ENCODE data around the gene KCNJ12.

Gene KCNJ12

DNA sequence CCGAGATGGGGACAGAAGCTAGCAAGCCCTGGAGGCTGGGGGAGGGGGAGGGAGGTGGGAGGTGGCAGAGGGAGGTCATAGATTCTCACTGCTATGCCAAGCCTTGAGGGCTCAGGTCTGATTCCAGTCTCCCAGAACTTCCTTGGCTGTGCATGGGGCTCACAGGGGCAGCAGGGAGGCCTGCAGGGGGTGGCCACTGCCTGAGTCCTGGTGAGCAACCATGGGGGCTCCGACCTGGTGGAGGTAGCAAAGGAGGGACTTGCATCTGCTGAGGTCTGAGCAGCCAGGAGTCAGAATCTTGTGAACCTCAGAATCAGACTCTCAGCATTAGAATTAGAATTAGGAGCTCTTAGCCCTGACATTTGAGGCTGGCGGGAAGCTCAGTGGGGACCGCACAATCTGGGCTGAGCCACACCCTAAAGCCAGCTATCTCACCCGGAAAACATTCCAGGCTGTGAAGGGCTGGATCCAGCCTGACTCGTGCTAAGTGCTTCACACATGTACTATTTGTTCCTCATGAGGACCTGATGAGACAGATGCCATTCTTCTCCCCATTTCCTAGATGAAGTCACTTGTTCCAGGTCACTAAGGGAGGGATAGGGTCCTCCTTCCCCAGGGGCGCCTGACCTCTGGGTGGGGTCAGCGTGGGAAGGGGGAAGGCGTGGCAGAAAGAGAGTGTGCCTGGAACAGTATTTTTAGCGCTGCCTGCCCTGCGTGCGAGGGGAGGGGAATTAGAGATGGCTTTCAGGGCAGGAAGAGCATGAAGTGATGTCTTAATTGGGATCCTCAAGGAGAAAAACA lies 17.3 kb upstream of the KCNJ12 start:
- TF ChIP-seq, protein P1, sequence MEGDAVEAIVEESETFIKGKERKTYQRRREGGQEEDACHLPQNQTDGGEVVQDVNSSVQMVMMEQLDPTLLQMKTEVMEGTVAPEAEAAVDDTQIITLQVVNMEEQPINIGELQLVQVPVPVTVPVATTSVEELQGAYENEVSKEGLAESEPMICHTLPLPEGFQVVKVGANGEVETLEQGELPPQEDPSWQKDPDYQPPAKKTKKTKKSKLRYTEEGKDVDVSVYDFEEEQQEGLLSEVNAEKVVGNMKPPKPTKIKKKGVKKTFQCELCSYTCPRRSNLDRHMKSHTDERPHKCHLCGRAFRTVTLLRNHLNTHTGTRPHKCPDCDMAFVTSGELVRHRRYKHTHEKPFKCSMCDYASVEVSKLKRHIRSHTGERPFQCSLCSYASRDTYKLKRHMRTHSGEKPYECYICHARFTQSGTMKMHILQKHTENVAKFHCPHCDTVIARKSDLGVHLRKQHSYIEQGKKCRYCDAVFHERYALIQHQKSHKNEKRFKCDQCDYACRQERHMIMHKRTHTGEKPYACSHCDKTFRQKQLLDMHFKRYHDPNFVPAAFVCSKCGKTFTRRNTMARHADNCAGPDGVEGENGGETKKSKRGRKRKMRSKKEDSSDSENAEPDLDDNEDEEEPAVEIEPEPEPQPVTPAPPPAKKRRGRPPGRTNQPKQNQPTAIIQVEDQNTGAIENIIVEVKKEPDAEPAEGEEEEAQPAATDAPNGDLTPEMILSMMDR (IDR thresholded peaks at IDR 0.05), result no peak

DNA sequence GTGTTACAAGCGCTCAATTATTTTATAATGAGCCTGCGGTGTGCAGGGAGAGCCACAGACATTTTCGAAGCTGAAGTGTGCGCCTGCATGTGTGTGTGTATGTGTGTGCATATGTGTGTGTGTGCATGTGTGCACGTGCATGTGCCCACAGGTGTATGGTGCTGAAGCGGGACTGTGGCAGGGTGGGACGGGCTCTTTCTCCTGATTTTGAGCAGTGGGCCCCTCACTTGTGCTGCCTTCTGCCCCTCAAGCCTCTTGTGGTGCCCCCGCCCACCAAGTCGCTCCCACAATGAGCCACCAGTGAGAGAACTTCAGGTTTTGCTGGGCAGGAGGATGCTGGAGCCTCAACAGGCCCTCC lies 16.7 kb upstream of the KCNJ12 start:
- TF ChIP-seq, protein P1 (IDR thresholded peaks at IDR 0.05), result no peak

DNA sequence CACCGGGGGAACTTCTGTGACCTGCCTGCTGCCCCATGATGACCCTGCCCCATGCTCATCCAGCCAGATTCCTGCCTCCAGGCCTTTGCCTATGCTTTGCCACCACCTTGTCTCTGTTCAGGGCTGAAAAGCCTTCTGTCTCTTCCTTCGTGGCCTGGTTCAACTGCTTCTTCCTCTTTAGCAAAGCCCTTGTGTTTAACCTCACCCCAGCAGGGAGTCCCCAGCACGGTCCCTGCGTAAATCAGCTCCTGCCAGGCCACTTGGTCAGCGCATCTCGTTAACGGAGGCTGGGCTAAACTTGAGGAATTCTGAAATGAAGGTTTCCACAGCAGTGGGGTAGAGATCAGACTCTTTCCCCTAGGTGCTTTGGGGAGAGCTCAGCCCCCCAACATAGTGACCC lies 16.1 kb upstream of the KCNJ12 start:
- TF ChIP-seq, protein P1 (IDR thresholded peaks at IDR 0.05), result no peak

DNA sequence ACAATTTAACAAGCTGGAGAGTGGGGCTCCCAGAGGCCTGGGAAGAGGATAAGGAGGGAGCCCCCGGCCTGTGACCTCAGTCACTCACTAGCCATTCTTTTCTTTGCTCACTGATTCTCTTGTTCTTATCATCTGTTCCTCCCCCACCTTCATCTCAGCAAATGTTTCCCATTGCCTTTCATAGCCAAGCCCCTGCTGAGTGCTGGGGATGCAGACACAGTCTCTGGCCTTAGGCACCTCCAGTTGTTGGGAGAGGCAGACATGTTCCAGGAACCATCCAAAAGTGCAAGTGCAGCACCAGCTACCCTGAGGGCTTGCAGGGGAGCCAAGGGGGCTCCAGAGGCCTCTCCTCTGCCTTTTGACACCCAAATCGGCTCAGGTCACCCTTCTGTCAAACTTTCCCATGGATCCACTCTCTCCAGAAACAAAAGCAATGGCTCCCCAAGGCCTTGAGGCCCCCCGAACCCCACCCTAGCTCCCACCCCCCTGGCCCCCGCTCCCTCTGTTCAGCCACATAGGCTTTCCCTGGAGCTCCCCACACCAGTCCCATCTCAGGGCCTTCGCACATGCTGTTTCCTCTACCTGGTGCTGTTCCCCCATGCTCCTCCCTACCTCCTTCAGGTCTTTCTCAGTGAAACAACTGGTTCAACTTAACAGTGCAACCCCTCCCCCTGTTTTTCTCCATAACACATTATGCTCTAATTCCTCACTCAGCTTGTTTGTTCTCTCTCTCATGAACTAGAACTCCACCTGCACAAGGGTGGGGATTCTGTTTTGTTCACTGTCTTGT lies 14.9 kb upstream of the KCNJ12 start:
- TF ChIP-seq, protein P1 (IDR thresholded peaks at IDR 0.05), result no peak

DNA sequence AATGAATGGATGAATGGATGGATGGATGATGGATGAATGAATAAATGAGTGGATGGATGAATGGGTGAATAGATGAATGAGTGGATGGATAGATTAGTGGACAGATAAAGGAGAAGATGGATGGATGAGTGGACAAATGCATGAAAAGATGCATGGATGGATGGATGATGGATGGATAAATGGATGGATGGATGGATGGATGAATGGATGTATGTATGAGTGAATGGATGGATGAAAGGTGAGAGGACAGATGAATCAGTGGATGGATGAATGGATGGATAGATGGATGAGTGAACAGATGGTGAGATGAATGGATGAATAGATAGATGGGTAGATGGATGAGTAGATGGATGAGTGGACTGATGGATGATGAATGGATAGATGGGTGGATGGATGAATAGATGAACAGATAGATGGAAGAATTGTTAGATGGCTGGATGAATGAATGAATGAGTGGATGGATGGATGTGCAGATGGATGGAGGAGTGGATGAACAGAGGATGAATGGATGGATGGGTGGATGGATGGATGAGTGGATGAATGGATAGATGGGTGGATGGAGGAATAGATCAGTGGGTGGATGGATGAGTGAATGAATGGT lies 13.7 kb upstream of the KCNJ12 start:
- TF ChIP-seq, protein P1 (IDR thresholded peaks at IDR 0.05), result no peak

DNA sequence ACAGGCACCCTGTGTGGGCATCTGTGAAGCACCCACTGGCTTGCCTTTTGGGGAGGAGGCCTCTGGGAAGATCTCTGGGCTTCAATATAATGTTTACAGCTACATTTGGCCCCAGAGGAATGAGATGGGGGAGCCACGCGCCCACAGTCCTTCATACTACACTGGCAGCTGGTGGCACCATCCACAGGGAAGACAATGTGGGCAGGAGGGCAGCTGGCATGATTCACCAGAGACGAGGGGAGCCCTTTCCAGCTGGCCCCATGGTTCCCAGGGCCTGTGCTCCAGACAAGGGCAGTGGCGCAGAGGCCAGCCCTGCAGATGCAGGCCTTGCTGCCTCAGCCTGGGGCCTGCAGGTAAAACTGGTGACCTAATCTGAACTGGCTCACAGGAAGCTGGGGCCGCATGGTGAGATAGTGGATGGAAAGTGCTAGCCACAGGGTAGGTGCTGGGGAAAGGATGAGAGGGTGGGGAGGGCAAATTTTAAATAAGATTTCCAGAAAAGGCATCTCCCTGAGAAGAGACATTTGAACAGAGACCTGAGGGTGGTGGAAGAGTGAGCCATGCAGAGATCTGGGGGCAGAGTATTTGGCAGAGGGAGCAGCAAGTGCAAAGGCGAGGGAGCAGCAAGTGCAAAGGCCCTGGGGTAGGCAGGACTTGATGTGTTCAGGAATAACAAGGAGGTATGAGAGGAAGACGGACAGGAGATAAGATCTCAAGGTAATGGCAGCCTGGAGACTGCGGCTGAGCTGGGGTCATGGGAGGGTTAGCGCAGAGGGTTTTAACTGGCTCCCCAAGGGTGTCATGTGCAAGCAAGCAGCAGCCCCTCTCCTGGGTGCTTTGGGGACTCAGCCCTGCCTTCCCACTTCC lies 12.1 kb upstream of the KCNJ12 start:
- TF ChIP-seq, protein P1 (IDR thresholded peaks at IDR 0.05), result no peak

DNA sequence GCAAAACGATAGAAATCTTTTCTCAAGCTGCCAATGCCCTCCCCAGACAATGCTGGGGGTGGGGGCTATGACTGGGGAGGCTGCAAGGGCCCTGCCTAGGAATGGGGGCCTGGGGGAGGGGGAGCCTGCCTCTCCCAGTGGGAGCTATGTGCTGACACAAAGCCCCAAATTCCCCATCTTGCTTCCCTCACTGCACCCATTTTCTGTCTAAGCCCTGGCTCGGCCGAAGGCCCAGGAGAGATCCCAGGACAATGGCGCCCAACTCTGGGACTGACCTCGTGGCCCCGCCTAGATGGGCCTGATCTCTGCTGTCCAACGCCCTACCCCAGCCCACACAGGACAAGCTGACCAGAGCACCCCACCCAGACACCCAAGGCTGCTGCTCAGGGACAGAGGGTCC lies 11.1 kb upstream of the KCNJ12 start:
- TF ChIP-seq, protein P1 (IDR thresholded peaks at IDR 0.05), result no peak
